ENCODE data around the gene CA10.

- TF ChIP-seq CTCF (IDR thresholded peaks at IDR 0.05; ENCODE audit: low read depth, low read length, poor library complexity, severe bottlenecking) = no peak
- TF ChIP-seq EZH2phosphoT487 (IDR thresholded peaks at IDR 0.05; ENCODE audit: borderline replicate concordance, low read length) = no peak
These were observed 10.1 kb downstream of the CA10 start for GRCh38 chr17:52148288-52148968.

Data from DOHH2 (cell line).